ENCODE measurements around the gene TRIO. TPM values are rescaled to one million over a fixed set of nuclear protein-coding genes. Genes with fewer than 3 reads are reported as not detected.

The TRIO gene
- total RNA-seq, 1 donor from 2014 or later, result 223 TPM

- no peak for DNase-seq
- CTCF ChIA-PET, result interaction anchor here (1.5 kb wide), 1 partner anchor 234 kb away, joined by 4 read pairs; no protein-coding TSS in a partner anchor
- POLR2A ChIA-PET, result no interaction called here
- no peaks in the 10 kb centered on the region for H3K27me3 Mint-ChIP-seq
- no peak overlapping the region for H3K4me3 Mint-ChIP-seq
- ATAC-seq (ENCODE audit: low read depth), result no peak
- peaks cover 91% of the 10 kb centered on the region for H3K36me3 Mint-ChIP-seq (ENCODE audit: low read depth)
- intact Hi-C loops (cut with micrococcal nuclease), result no loop called here
- H3K4me1 Mint-ChIP-seq, result peaks cover 16% of the 10 kb centered on the region
- H3K27ac Mint-ChIP-seq, result no peak overlapping the region
- no peaks in the 10 kb centered on the region for H3K9me3 Mint-ChIP-seq
- no peak for TF ChIP-seq CTCF (IDR thresholded peaks at IDR 0.05)
Observed at GRCh38 chr5:14414656-14415023, 271.5 kb downstream of the TRIO start.

GRCh38 chr5:14415024-14415697 lies 272.0 kb downstream of the TRIO start:
- DNase-seq (no peak), ATAC-seq (ENCODE audit: low read depth) (peak; percentile 25)
- intact Hi-C loops (cut with micrococcal nuclease), result no loop called here
- POLR2A ChIA-PET, result no interaction called here
- H3K4me3 Mint-ChIP-seq, result no peak overlapping the region
- peaks cover 92% of the 10 kb centered on the region for H3K36me3 Mint-ChIP-seq (ENCODE audit: low read depth)
- H3K27ac Mint-ChIP-seq, result no peak overlapping the region
- peaks cover 16% of the 10 kb centered on the region for H3K4me1 Mint-ChIP-seq
- H3K9me3 Mint-ChIP-seq, result no peaks in the 10 kb centered on the region
- TF ChIP-seq CTCF (IDR thresholded peaks at IDR 0.05), result no peak
- CTCF ChIA-PET, result no interaction called here
- H3K27me3 Mint-ChIP-seq, result no peaks in the 10 kb centered on the region

GRCh38 chr5:14415698-14416074 lies 272.5 kb downstream of the TRIO start:
- no peak for TF ChIP-seq CTCF (IDR thresholded peaks at IDR 0.05)
- DNase-seq (no peak), ATAC-seq (ENCODE audit: low read depth) (no peak)
- H3K27ac Mint-ChIP-seq, result no peak overlapping the region
- POLR2A ChIA-PET, result no interaction called here
- H3K4me1 Mint-ChIP-seq, result peaks cover 16% of the 10 kb centered on the region
- no peaks in the 10 kb centered on the region for H3K9me3 Mint-ChIP-seq
- H3K36me3 Mint-ChIP-seq (ENCODE audit: low read depth), result peaks cover 92% of the 10 kb centered on the region
- intact Hi-C loops (cut with micrococcal nuclease), result no loop called here
- CTCF ChIA-PET, result no interaction called here
- H3K4me3 Mint-ChIP-seq, result no peak overlapping the region
- H3K27me3 Mint-ChIP-seq, result no peaks in the 10 kb centered on the region

- no peaks in the 10 kb centered on the region for H3K9me3 Mint-ChIP-seq
- H3K36me3 Mint-ChIP-seq (ENCODE audit: low read depth), result peaks cover 90% of the 10 kb centered on the region
- H3K27ac Mint-ChIP-seq, result no peak overlapping the region
- DNase-seq (no peak), ATAC-seq (ENCODE audit: low read depth) (no peak)
- CTCF ChIA-PET, result no interaction called here
- intact Hi-C loops (cut with micrococcal nuclease), result no loop called here
- POLR2A ChIA-PET, result interaction anchor here (0.7 kb wide), 1 partner anchor 174 kb away, joined by 3 read pairs; no protein-coding TSS in a partner anchor
- no peak overlapping the region for H3K4me3 Mint-ChIP-seq
- no peak for TF ChIP-seq CTCF (IDR thresholded peaks at IDR 0.05)
- no peaks in the 10 kb centered on the region for H3K27me3 Mint-ChIP-seq
- H3K4me1 Mint-ChIP-seq, result peaks cover 16% of the 10 kb centered on the region
Observed at GRCh38 chr5:14416621-14417275, 273.6 kb downstream of the TRIO start.

- Mint-ChIP-seq H3K9me3 (no peaks in the 10 kb centered on the region), H3K4me3 (no peak overlapping the region), H3K27me3 (no peaks in the 10 kb centered on the region), H3K36me3 (ENCODE audit: low read depth) (peaks cover 90% of the 10 kb centered on the region), H3K4me1 (peaks cover 16% of the 10 kb centered on the region), H3K27ac (no peak overlapping the region)
- no peak for DNase-seq
- no peak for TF ChIP-seq CTCF (IDR thresholded peaks at IDR 0.05)
- ATAC-seq (ENCODE audit: low read depth), result no peak
- intact Hi-C loops (cut with micrococcal nuclease), result no loop called here
- ChIA-PET CTCF (no interaction called here), POLR2A (interaction anchor here (0.7 kb wide), 1 partner anchor 175 kb away, joined by 3 read pairs; no protein-coding TSS in a partner anchor)
Observed at GRCh38 chr5:14417276-14417730, 274.2 kb downstream of the TRIO start.
